Panc1 (cell line): ENCODE results near the gene MROH7. TPM values are rescaled to one million over a fixed set of nuclear protein-coding genes. Genes with fewer than 3 reads are reported as not detected.

ENCODE experiments used
- ATAC-seq: fragments of 200-7000 bp; cut with Tn5 transposase; 2 replicates; pipeline ENCODE4 v1.9.1; 2020; ENCODE audit warnings: mild to moderate bottlenecking, moderate library complexity
- BruUV-seq: library from RNA; stranded (reverse); fragments of 400-500 nt; replicated peaks from 2 replicates; lab custom pipeline; 2021; lab: Mats Ljungman, UMichigan
- CTCF ChIA-PET: fragments of 300-600 bp; sonication (Branson Sonifier 250); formaldehyde crosslinking; loops from one replicate; lab custom pipeline; 2022; ENCODE audit warnings: antibody characterized with exemption; lab: Charles Lee
- POLR2A ChIA-PET: fragments of 300-600 bp; sonication (Branson Sonifier 250); formaldehyde crosslinking; loops from one replicate; lab custom pipeline; 2022; ENCODE audit warnings: antibody characterized with exemption; lab: Charles Lee
- DNase-seq: peaks from one replicate; pipeline ENCODE4 v3.0.0-alpha.2; 2010; ENCODE audit warnings: low read depth, low spot score
- H3K27ac ChIP-seq: 2 replicates; pipeline ENCODE4 v1.5.1; 2011; ENCODE audit warnings: mild to moderate bottlenecking, low read length, inconsistent platforms
- H3K27me3 ChIP-seq: fragments of 200-500 bp; sonication (Bioruptor generic); 2 replicates; pipeline ENCODE4 v1.6.0; 2014; ENCODE audit warnings: low read length, inconsistent platforms; ENCODE audit not compliant: control insufficient read depth, insufficient read depth
- H3K36me3 ChIP-seq: fragments of 200-500 bp; sonication (Bioruptor generic); 2 replicates; pipeline ENCODE4 v1.5.1; 2014; ENCODE audit warnings: inconsistent platforms, mild to moderate bottlenecking, low read length, moderate library complexity; ENCODE audit not compliant: control insufficient read depth, insufficient read depth
- H3K4me1 ChIP-seq: 2 replicates; pipeline ENCODE4 v1.5.1; 2011; ENCODE audit warnings: inconsistent platforms, mild to moderate bottlenecking, low read length, moderate library complexity; ENCODE audit not compliant: control insufficient read depth, insufficient read depth
- H3K4me3 ChIP-seq, 2 experiments: 2 replicates each; pipeline ENCODE4 v1.5.1; 2011 to 2012; ENCODE audit warnings: low read depth in 2 of 2, low read length in 2 of 2, mild to moderate bottlenecking in 2 of 2, inconsistent platforms in 1 of 2, moderate library complexity in 1 of 2
- H3K9me3 ChIP-seq: fragments of 200-500 bp; sonication (Bioruptor generic); 2 replicates; pipeline ENCODE4 v1.5.1; 2014; ENCODE audit warnings: low read depth, mild to moderate bottlenecking, inconsistent platforms, low read length, moderate library complexity; ENCODE audit not compliant: control insufficient read depth, insufficient read depth
- CTCF ChIP-seq: fragments of 450-650 bp; IDR thresholded peaks from 2 replicates; pipeline ENCODE4 v1.5.1; 2017; ENCODE audit warnings: mild to moderate bottlenecking
- POLR2AphosphoS5 ChIP-seq: IDR thresholded peaks from 2 replicates; pipeline ENCODE4 v1.6.1; 2012; ENCODE audit warnings: mild to moderate bottlenecking, low read depth, low read length, moderate library complexity
- REST ChIP-seq, 2 experiments: IDR thresholded peaks; 2 replicates each; pipeline ENCODE4 v1.6.1; 2011 to 2012; ENCODE audit warnings: low read depth in 2 of 2, control low read depth in 1 of 2, low read length in 1 of 2, mild to moderate bottlenecking in 1 of 2, moderate library complexity in 1 of 2; ENCODE audit not compliant: insufficient read depth in 1 of 2
- SIN3A ChIP-seq: IDR thresholded peaks from 2 replicates; pipeline ENCODE4 v1.6.1; 2012; ENCODE audit warnings: low read depth, mild to moderate bottlenecking, low read length, moderate library complexity, borderline replicate concordance; ENCODE audit not compliant: insufficient read depth
- TCF7L2 ChIP-seq: IDR thresholded peaks from 2 replicates; pipeline ENCODE4 v1.6.1; 2011; ENCODE audit warnings: mild to moderate bottlenecking, low read depth, low read length, inconsistent platforms
- in situ Hi-C: cut with HindIII; loops from 2 replicates; pipeline ENCODE4 v1.10.0; 2016; ENCODE audit warnings: low sequenced_read_pairs, low pct_unique_long_range_greater_than_20kb
- intact Hi-C: fragments of 100-400 bp; cut with micrococcal nuclease; formaldehyde crosslinking; loops from one replicate; pipeline ENCODE4 v1.10.0; 2022; ENCODE audit not compliant: unreplicated experiment
- total RNA-seq: library from RNA; stranded (reverse); gene quantifications from one replicate; pipeline ENCODE4 v1.2.1, GENCODE V29; 2021; ENCODE audit not compliant: unreplicated experiment

The MROH7 gene
- total RNA-seq, 1 experiment from 2014 or later, result not detected

- TF ChIP-seq POLR2AphosphoS5 (no peak), TCF7L2 (no peak), REST (IDR thresholded peaks at IDR 0.05; ENCODE audit: insufficient read depth in 1 of 2, low read depth in 2 of 2, low read length in 1 of 2) (no peak), CTCF (no peak), SIN3A (no peak)
- ChIA-PET POLR2A (no interaction called here), CTCF (no interaction called here)
- no TSS peak for BruUV-seq
- DNase-seq (no peak), ATAC-seq (no peak)
- Histone ChIP-seq H3K4me3 (no peak overlapping the region), H3K4me1 (no peaks in the 10 kb centered on the region), H3K9me3 (no peaks in the 10 kb centered on the region), H3K27me3 (no peaks in the 10 kb centered on the region), H3K27ac (no peak overlapping the region), H3K36me3 (no peaks in the 10 kb centered on the region)
- in situ Hi-C loops, result no loop called here
- intact Hi-C loops, result no loop called here
Measured at GRCh38 chr1:54748094-54748835, 106.7 kb downstream of the MROH7 start.

- no peak for DNase-seq
- no peak for ATAC-seq
- no peak overlapping the region for H3K27ac ChIP-seq
- H3K4me1 ChIP-seq, result no peaks in the 10 kb centered on the region
- no peaks in the 10 kb centered on the region for H3K27me3 ChIP-seq
- in situ Hi-C loops (no loop called here), intact Hi-C loops (no loop called here)
- no peaks in the 10 kb centered on the region for H3K36me3 ChIP-seq
- H3K4me3 ChIP-seq, result no peak overlapping the region
- CTCF ChIA-PET, result no interaction called here
- POLR2A ChIA-PET, result no interaction called here
- TF ChIP-seq SIN3A (no peak), POLR2AphosphoS5 (no peak), CTCF (no peak), REST (IDR thresholded peaks at IDR 0.05; ENCODE audit: insufficient read depth in 1 of 2, low read depth in 2 of 2, low read length in 1 of 2) (no peak)
- H3K9me3 ChIP-seq, result no peaks in the 10 kb centered on the region
- no TSS peak for BruUV-seq
Measured at GRCh38 chr1:54750596-54750995, 109.0 kb downstream of the MROH7 start.
